ENCODE results near the gene MVB12B. TPM values are rescaled to one million over a fixed set of nuclear protein-coding genes. Genes with fewer than 3 reads are reported as not detected.

Gene MVB12B
- total and polyA plus RNA-seq, 8 donors, result 2.6 to 6.7 (median 4.0) TPM

GRCh38 chr9:126428534-126429175 is 102.0 kb downstream of the MVB12B start:
- Histone ChIP-seq H3K27me3 (no peaks in the 10 kb centered on the region), H3K4me1 (no peaks in the 10 kb centered on the region), H3K9me3 (no peaks in the 10 kb centered on the region), H3K4me3 (no peak overlapping the region), H3K36me3 (no peaks in the 10 kb centered on the region), H3K27ac (no peak overlapping the region)
- DNase-seq (no peak), ATAC-seq (no peak), FAIRE-seq (no peak)
- TF ChIP-seq, protein P1, sequence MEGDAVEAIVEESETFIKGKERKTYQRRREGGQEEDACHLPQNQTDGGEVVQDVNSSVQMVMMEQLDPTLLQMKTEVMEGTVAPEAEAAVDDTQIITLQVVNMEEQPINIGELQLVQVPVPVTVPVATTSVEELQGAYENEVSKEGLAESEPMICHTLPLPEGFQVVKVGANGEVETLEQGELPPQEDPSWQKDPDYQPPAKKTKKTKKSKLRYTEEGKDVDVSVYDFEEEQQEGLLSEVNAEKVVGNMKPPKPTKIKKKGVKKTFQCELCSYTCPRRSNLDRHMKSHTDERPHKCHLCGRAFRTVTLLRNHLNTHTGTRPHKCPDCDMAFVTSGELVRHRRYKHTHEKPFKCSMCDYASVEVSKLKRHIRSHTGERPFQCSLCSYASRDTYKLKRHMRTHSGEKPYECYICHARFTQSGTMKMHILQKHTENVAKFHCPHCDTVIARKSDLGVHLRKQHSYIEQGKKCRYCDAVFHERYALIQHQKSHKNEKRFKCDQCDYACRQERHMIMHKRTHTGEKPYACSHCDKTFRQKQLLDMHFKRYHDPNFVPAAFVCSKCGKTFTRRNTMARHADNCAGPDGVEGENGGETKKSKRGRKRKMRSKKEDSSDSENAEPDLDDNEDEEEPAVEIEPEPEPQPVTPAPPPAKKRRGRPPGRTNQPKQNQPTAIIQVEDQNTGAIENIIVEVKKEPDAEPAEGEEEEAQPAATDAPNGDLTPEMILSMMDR (IDR thresholded peaks at IDR 0.05), result no peak
- WGBS, 2 donors, result 92 to 97% methylated on average over 9 of the region's 9 CpGs
- intact Hi-C loops (cut with DNase I), result no loop called here

- no peak for ATAC-seq
- no peak for FAIRE-seq
- Histone ChIP-seq H3K36me3 (no peaks in the 10 kb centered on the region), H3K9me3 (no peaks in the 10 kb centered on the region), H3K27me3 (no peaks in the 10 kb centered on the region), H3K4me1 (no peaks in the 10 kb centered on the region), H3K27ac (no peak overlapping the region), H3K4me3 (no peak overlapping the region)
- WGBS, 2 donors, result 92 to 94% methylated on average over 8 of the region's 8 CpGs
- no peak for DNase-seq
- intact Hi-C loops (cut with DNase I), result no loop called here
- TF ChIP-seq, protein P1 (IDR thresholded peaks at IDR 0.05), result no peak
Measured at GRCh38 chr9:126429190-126429589, 102.6 kb downstream of the MVB12B start.

GRCh38 chr9:126430124-126430523 is 103.5 kb downstream of the MVB12B start:
- no peak overlapping the region for H3K4me3 ChIP-seq
- intact Hi-C loops (cut with DNase I), result no loop called here
- TF ChIP-seq, protein P1 (IDR thresholded peaks at IDR 0.05), result no peak
- H3K36me3 ChIP-seq, result no peaks in the 10 kb centered on the region
- no peaks in the 10 kb centered on the region for H3K27me3 ChIP-seq
- no peaks in the 10 kb centered on the region for H3K4me1 ChIP-seq
- ATAC-seq (no peak), FAIRE-seq (no peak), DNase-seq (no peak)
- 91 to 95% methylated on average over 6 of the region's 6 CpGs for WGBS, 2 donors
- no peak overlapping the region for H3K27ac ChIP-seq
- no peaks in the 10 kb centered on the region for H3K9me3 ChIP-seq

DNA sequence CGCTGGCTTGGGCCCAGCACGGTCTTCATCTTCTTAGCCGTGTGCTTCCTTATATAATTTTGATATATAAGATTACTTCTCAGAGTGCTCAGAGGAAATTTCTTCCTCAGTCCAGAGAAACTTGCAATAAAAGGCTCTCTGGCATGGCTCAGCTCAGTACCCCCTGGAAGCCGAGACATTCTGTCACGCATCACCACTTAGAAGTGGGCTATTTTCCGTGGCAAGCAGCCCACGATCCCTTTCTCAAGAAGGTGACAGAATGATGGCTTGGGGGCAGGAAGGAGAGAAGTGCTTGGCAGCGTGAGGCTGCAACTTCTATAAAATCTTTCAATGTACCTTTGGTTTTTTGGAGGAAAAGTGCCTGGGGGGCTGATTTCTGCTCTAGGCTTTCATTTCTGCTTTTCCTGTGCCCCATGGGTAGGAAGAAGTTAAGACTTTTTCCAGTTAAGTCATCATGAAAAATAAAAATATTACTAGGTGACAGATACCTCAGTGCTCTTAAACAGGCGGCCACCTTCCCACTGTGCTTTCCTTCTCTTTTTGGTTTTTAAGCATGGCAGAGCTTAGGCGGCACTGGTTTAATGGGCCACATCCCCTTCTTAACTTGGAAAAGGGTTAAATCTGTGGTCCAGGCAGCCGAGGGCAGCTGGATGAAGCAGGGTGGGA is 104.6 kb downstream of the MVB12B start:
- DNase-seq, result no peak
- ATAC-seq, result no peak
- no peak for FAIRE-seq
- H3K9me3 ChIP-seq, result no peaks in the 10 kb centered on the region
- intact Hi-C loops (cut with DNase I), result no loop called here
- H3K4me3 ChIP-seq, result no peak overlapping the region
- no peak overlapping the region for H3K27ac ChIP-seq
- no peaks in the 10 kb centered on the region for H3K36me3 ChIP-seq
- H3K4me1 ChIP-seq, result no peaks in the 10 kb centered on the region
- H3K27me3 ChIP-seq, result no peaks in the 10 kb centered on the region
- WGBS, 2 donors, result 86 to 90% methylated on average over 11 of the region's 11 CpGs
- TF ChIP-seq, protein P1 (IDR thresholded peaks at IDR 0.05), result no peak

DNA sequence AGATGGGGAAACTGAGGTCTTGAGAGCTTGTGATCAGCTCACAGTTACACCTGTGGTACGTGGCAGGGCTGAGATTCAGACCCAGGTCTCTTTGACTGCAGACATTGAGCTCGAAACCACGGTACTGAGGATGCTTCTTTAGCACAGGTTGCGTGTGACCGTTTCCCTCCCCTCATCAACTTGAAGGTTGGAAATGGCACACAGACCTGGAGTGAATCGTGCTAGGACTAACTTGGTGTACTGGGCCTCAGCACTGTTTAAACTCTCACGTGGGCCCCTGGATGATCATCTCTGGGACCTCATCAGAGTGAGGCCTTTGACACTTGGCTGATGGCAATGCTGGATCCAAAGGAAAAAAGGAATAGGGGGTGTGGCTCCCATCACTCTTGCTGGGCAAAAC is 106.0 kb downstream of the MVB12B start:
- no peak overlapping the region for H3K27ac ChIP-seq
- H3K27me3 ChIP-seq, result no peaks in the 10 kb centered on the region
- no peak for ATAC-seq
- WGBS, 2 donors, result 87 to 94% methylated on average over 7 of the region's 7 CpGs
- no peak for FAIRE-seq
- H3K9me3 ChIP-seq, result no peaks in the 10 kb centered on the region
- H3K36me3 ChIP-seq, result no peaks in the 10 kb centered on the region
- intact Hi-C loops (cut with DNase I), result no loop called here
- no peak for DNase-seq
- no peaks in the 10 kb centered on the region for H3K4me1 ChIP-seq
- no peak overlapping the region for H3K4me3 ChIP-seq
- TF ChIP-seq, protein P1 (IDR thresholded peaks at IDR 0.05), result no peak
